ENCODE measurements around the gene SLC30A4.

Gene SLC30A4

DNA sequence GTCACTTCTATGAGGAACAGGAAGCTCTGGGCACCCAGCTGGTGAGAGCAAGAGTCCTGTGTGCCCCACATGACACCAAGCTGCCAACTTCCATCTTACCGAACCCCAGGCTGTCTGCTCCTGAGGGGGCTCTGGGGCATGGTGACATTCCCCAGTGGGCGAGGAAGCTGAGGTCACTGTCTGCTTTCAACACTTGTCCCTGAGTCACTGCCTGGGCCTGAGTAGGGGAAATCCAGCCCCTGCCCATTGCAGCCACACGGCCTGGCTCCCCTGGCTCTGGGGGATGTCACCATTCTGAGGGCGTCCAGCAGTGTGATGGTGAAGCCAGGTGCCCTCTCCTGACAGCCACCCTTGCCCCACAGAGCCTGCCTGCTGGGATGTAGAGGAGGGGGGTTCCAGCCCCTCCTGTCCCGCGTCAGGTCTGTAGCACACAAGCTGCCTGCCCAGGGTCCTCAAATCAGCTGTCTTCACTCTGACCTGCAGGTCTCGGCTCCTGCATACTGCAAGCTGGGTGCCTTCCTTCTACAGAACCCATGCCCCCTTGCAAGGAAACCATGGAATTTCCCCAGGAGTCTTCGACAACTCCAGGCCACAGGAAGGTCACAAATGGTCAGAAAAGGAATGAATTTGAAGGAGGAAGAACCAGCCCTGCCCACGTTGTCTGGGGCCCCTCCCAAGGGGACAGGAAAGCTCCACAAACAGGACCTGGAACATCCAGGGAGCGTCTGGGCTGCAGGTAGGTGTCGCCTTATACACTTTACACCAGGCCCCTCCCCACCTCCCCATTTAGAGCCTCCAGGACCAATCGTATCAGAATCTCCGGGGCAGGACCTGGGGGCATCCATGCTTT, 74.3 kb downstream of the SLC30A4 start:
- Histone ChIP-seq H3K4me2 (ENCODE audit: low read length) (no peak overlapping the region), H3K4me3 (ENCODE audit: low read length) (no peak overlapping the region), H3K4me1 (ENCODE audit: control insufficient read depth, insufficient read depth, low read length) (peaks cover 8% of the 10 kb centered on the region), H3K27me3 (ENCODE audit: control insufficient read depth, insufficient read depth, low read length) (peaks cover 3% of the 10 kb centered on the region), H3K9me3 (replicated peaks; ENCODE audit: low read length) (no peaks in the 10 kb centered on the region), H3K9ac (ENCODE audit: low read depth, low read length) (no peak overlapping the region), H3K36me3 (ENCODE audit: insufficient read depth, low read length) (no peaks in the 10 kb centered on the region)

DNA sequence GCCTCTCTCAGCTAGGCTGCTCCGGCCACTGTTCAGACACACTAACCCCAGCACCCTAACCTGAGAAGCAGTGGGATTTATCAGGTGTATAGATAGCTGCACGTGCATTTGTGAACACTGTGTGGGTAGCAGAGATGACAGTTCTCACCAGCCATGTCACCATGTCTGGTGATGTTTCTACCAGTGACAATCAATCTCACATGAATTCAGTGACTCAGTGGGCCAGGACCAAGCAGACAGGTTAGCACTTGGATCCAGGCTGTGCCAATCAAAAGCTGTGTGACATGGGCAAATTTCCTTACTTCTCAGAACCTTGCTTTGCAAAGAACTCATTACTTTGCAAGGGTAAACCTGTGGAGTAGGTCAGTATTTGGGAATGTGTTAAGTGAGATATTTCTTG, 78.9 kb downstream of the SLC30A4 start:
- Histone ChIP-seq H3K4me2 (ENCODE audit: low read length) (no peak overlapping the region), H3K9ac (ENCODE audit: low read depth, low read length) (no peak overlapping the region), H3K4me1 (ENCODE audit: control insufficient read depth, insufficient read depth, low read length) (peaks cover 12% of the 10 kb centered on the region), H3K9me3 (replicated peaks; ENCODE audit: low read length) (no peaks in the 10 kb centered on the region), H3K36me3 (ENCODE audit: insufficient read depth, low read length) (no peaks in the 10 kb centered on the region), H3K27me3 (ENCODE audit: control insufficient read depth, insufficient read depth, low read length) (peaks cover 2% of the 10 kb centered on the region), H3K4me3 (ENCODE audit: low read length) (no peak overlapping the region)

DNA sequence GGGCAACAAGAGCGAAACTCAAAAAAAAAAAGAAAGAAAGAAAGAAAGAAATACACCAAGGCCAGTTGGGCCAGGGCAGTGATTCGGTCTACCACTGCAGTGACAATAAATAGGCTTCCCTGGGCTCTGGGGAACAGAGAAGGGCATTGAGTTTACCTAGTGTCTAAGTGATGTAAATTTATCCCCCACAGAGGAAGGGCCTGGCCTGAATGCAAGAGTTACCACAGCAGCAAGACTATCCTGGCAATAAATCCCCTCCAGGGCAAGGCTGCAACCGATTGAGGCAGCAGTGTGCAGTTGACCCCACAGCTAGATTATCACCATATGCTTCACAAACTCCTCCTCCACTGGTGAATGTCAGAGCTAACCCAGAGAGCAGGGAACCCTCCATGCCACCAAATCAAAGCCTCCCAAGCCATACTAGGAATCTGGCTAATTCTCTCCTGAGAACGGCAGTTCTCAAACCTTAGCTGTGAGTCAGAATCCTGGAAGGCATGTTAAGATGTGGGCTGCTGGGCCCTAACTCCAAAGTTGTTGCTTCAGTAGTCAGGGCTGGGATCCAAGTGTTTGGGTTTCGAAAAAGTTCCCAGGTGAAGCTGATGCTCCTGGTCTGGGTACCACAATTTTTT, 79.9 kb downstream of the SLC30A4 start:
- H3K4me2 ChIP-seq (ENCODE audit: low read length), result no peak overlapping the region
- H3K4me3 ChIP-seq (ENCODE audit: low read length), result no peak overlapping the region
- no peak overlapping the region for H3K9ac ChIP-seq (ENCODE audit: low read depth, low read length)
- H3K9me3 ChIP-seq (replicated peaks; ENCODE audit: low read length), result no peaks in the 10 kb centered on the region
- no peaks in the 10 kb centered on the region for H3K27me3 ChIP-seq (ENCODE audit: control insufficient read depth, insufficient read depth, low read length)
- no peaks in the 10 kb centered on the region for H3K36me3 ChIP-seq (ENCODE audit: insufficient read depth, low read length)
- peaks cover 12% of the 10 kb centered on the region for H3K4me1 ChIP-seq (ENCODE audit: control insufficient read depth, insufficient read depth, low read length)

DNA sequence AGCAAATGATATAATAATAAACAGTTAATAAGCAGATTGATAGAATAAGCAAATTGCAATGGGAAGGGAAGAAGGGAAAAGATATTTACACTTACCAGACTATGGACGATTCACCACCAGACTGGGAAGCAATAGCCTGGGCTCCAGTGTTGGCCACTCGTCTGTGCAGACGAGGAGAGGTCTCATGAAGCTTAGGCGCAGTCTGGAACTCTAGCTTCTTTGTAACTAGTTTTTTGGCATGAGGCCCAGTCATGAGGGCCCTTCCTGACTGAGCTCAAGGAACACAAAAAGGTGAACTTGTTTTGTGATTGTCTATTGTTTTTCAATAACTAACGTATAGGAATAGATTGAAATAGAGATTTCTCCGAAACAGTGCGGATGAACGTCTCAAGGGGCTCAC, 80.9 kb downstream of the SLC30A4 start:
- no peaks in the 10 kb centered on the region for H3K27me3 ChIP-seq (ENCODE audit: control insufficient read depth, insufficient read depth, low read length)
- no peaks in the 10 kb centered on the region for H3K36me3 ChIP-seq (ENCODE audit: insufficient read depth, low read length)
- H3K4me3 ChIP-seq (ENCODE audit: low read length), result no peak overlapping the region
- H3K9me3 ChIP-seq (replicated peaks; ENCODE audit: low read length), result no peaks in the 10 kb centered on the region
- H3K4me2 ChIP-seq (ENCODE audit: low read length), result no peak overlapping the region
- peaks cover 12% of the 10 kb centered on the region for H3K4me1 ChIP-seq (ENCODE audit: control insufficient read depth, insufficient read depth, low read length)
- no peak overlapping the region for H3K9ac ChIP-seq (ENCODE audit: low read depth, low read length)

DNA sequence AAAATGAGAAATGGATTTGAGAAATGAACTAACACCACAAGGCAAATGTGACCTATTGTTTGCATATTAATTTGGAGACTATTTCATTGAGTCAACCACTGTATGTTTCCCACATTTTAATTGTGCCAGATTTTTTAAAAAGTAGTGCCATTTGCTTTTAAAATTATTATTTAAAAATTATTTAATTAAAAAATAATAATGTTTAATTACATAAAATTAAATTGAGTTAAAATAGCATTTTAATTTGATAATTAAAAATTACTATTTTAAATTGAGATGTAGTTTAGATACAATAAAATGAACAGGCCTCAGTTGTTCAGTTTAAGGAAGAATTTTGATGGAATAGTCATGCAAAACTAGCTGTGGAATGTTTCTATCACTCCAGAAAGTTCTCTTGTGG, 81.5 kb downstream of the SLC30A4 start:
- H3K4me3 ChIP-seq (ENCODE audit: low read length), result no peak overlapping the region
- H3K4me2 ChIP-seq (ENCODE audit: low read length), result no peak overlapping the region
- H3K4me1 ChIP-seq (ENCODE audit: control insufficient read depth, insufficient read depth, low read length), result peaks cover 12% of the 10 kb centered on the region
- H3K9me3 ChIP-seq (replicated peaks; ENCODE audit: low read length), result no peaks in the 10 kb centered on the region
- no peak overlapping the region for H3K9ac ChIP-seq (ENCODE audit: low read depth, low read length)
- H3K27me3 ChIP-seq (ENCODE audit: control insufficient read depth, insufficient read depth, low read length), result no peaks in the 10 kb centered on the region
- no peaks in the 10 kb centered on the region for H3K36me3 ChIP-seq (ENCODE audit: insufficient read depth, low read length)

DNA sequence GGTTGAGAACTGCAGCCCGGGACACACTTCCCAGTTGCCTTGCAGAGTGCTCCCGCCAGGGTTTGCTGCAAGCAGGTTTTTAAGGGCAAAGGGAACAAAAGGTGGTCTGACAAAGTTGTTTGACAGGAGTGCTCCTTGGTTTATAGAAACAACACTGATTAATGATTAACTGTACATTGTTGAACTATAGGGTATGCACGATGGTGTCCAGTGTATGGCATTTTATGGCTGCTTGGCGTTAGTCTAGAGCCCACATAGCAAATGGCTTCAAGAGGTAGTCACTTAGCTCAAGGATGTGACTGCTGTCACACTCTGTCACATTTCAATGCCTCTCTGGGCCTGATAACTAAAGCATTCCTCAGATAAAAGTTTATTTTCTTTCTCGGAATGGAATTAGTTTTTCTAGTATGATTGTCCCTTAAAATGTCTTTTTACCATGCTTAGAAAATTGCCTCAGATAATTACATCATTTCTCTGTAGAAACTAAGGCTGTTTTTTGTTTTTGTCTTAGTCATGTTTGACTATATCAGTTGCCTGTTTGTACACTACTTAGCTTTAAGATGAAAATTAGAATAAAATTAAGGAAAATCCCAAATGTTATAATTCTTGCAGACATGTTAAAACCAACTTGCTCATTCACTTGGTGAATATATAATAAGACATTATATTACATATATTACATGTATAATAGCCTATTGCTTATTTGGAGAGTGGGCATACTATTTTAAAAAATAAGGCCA, 82.9 kb downstream of the SLC30A4 start:
- H3K9ac ChIP-seq (ENCODE audit: low read depth, low read length), result no peak overlapping the region
- H3K27me3 ChIP-seq (ENCODE audit: control insufficient read depth, insufficient read depth, low read length), result no peaks in the 10 kb centered on the region
- no peak overlapping the region for H3K4me3 ChIP-seq (ENCODE audit: low read length)
- H3K4me1 ChIP-seq (ENCODE audit: control insufficient read depth, insufficient read depth, low read length), result peaks cover 4% of the 10 kb centered on the region
- H3K36me3 ChIP-seq (ENCODE audit: insufficient read depth, low read length), result no peaks in the 10 kb centered on the region
- no peaks in the 10 kb centered on the region for H3K9me3 ChIP-seq (replicated peaks; ENCODE audit: low read length)
- no peak overlapping the region for H3K4me2 ChIP-seq (ENCODE audit: low read length)

DNA sequence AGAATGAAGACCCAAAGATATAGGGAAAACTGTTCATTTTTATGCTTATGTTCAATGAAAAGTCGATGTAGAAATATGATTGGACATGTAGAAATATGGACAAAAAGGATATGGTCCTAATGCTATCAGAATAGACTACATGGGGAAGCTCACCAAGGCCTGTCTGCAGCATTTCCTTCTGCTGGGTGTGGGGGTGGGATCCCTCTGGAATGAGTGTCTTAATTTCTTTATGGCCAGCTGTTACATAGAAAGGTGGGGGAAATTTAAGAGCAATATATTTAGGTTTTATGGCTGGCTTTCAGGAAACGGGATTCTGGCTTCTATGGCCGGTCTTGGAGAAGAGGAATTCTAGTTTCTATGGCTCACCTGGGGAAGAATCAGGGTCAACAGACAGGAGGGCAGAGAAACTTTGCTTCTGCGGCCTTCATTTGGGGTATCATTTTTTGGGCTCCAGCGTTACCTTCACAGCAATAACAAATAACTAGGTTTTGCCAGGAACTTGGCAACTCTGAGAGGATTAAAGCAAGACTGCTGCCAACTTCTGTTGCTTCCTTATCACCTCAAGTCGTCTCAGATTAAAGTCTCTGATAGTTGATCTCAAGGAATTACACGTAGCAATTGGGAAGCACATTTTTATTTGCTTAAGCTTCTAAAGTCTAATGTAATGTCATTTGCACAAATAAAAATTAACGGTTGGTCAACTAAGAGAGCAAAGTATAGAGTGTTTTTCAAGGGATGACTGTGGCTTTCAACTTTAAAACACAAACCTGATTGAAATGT, 87.2 kb downstream of the SLC30A4 start:
- no peaks in the 10 kb centered on the region for H3K36me3 ChIP-seq (ENCODE audit: insufficient read depth, low read length)
- no peak overlapping the region for H3K9ac ChIP-seq (ENCODE audit: low read depth, low read length)
- no peak overlapping the region for H3K4me3 ChIP-seq (ENCODE audit: low read length)
- no peak overlapping the region for H3K4me2 ChIP-seq (ENCODE audit: low read length)
- peaks cover 8% of the 10 kb centered on the region for H3K27me3 ChIP-seq (ENCODE audit: control insufficient read depth, insufficient read depth, low read length)
- no peaks in the 10 kb centered on the region for H3K9me3 ChIP-seq (replicated peaks; ENCODE audit: low read length)
- peaks cover 3% of the 10 kb centered on the region for H3K4me1 ChIP-seq (ENCODE audit: control insufficient read depth, insufficient read depth, low read length)

DNA sequence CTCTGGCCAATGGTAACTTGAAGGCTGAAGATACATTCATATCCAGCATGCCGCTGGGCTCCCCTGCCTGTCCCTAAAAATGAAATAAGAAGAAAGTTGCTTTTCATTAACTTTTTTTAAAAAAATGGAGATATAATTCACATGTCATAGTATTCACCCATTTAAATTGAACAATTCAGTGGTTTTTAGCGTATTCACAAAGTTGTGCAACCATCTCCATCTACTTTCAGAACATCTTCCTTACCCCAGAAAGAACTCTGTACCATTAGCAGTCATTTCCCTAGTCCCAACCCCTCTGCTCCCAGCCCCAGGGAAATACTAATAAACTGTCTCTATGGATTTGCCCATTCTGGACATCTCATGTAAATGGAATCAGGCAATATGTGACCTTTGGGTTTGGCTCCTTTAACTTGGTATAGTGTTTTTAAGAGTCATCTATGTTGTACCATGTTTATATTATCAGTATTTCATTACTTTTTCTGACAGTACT, 88.4 kb downstream of the SLC30A4 start:
- Histone ChIP-seq H3K4me2 (ENCODE audit: low read length) (no peak overlapping the region), H3K36me3 (ENCODE audit: insufficient read depth, low read length) (no peaks in the 10 kb centered on the region), H3K27me3 (ENCODE audit: control insufficient read depth, insufficient read depth, low read length) (peaks cover 8% of the 10 kb centered on the region), H3K9ac (ENCODE audit: low read depth, low read length) (no peak overlapping the region), H3K4me3 (ENCODE audit: low read length) (no peak overlapping the region), H3K4me1 (ENCODE audit: control insufficient read depth, insufficient read depth, low read length) (peaks cover 7% of the 10 kb centered on the region), H3K9me3 (replicated peaks; ENCODE audit: low read length) (no peaks in the 10 kb centered on the region)

DNA sequence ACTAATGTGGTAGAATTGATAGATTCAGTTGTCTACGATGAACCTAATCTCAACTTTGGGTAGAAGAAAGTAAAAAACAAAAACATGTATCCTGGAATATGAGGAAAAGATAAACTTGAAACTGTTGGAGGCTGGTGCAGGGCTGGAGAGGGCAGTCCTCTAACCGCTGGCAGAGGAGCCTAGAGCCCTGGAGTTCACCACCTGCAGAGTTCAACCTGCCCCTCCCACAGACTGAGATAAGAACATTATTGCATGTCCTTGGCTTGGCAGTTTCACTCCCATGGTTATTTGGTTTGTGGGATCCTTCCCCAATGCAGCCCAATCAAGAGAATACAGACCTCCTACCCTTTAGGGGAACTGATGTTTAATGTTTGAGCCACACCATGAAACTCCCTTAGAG, 91.0 kb downstream of the SLC30A4 start:
- H3K9ac ChIP-seq (ENCODE audit: low read depth, low read length), result no peak overlapping the region
- peaks cover 8% of the 10 kb centered on the region for H3K27me3 ChIP-seq (ENCODE audit: control insufficient read depth, insufficient read depth, low read length)
- H3K9me3 ChIP-seq (replicated peaks; ENCODE audit: low read length), result no peaks in the 10 kb centered on the region
- no peaks in the 10 kb centered on the region for H3K36me3 ChIP-seq (ENCODE audit: insufficient read depth, low read length)
- peaks cover 7% of the 10 kb centered on the region for H3K4me1 ChIP-seq (ENCODE audit: control insufficient read depth, insufficient read depth, low read length)
- H3K4me2 ChIP-seq (ENCODE audit: low read length), result no peak overlapping the region
- H3K4me3 ChIP-seq (ENCODE audit: low read length), result no peak overlapping the region

DNA sequence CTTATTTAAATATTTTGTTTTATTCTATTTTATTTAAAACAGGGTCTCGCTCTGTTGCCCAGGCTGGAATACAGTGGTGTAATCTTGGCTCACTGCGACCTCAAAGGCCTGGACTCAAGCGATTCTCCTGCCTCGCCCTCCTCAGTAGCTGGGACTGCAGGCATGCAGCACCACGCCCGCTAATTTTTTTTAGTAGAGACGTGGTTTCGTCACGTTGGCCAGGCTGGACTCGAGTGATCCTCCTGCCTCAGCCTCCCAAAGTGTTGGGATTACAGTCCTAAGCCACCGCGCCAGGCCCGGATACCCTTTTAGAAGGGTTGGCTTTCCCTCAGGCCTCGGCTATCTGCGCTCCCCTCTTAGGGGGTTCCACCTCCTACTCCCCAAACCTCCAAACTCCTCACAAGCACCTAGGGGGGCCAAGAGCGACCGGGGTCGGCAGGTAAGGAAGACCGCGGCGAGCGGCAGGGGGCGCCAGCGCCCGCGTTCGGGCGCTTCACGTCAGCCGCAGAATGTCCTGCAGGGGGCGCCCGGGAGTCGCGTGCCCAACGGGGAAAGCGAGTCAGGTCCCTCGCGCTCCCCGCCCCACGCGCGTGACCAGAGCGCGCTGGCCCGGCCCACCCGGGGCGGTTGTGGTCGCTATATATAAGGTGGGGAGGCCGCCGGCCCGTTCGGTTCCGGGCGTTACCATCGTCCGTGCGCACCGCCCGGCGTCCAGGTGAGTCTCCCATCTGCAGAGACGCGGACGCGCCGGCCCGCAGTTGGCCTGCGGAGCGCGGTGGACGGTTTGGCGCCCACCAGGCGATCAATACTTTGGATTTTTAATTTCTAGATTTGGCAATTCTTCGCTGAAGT, 92.4 kb downstream of the SLC30A4 start:
- H3K4me1 ChIP-seq (ENCODE audit: control insufficient read depth, insufficient read depth, low read length), result peaks cover 7% of the 10 kb centered on the region
- H3K4me3 ChIP-seq (ENCODE audit: low read length), result peak overlapping the region; percentile 59
- no peak overlapping the region for H3K9ac ChIP-seq (ENCODE audit: low read depth, low read length)
- H3K27me3 ChIP-seq (ENCODE audit: control insufficient read depth, insufficient read depth, low read length), result peaks cover 8% of the 10 kb centered on the region
- H3K4me2 ChIP-seq (ENCODE audit: low read length), result peak overlapping the region; percentile 90
- no peaks in the 10 kb centered on the region for H3K36me3 ChIP-seq (ENCODE audit: insufficient read depth, low read length)
- H3K9me3 ChIP-seq (replicated peaks; ENCODE audit: low read length), result no peaks in the 10 kb centered on the region
